Fibroblast of lung (primary cell): ENCODE measurements around the gene ELFN1.

Experiments used
- EZH2 ChIP-seq: IDR thresholded peaks from 2 replicates; pipeline ENCODE4 v1.5.1; 2012; ENCODE audit warnings: low read length, control low read depth, mild to moderate bottlenecking; ENCODE audit errors: missing control alignments
- TF ChIP-seq, protein P1 (sequence below), 2 donors: IDR thresholded peaks in 1 of 2; conservative IDR thresholded peaks in 1 of 2; 1 replicate in 1 of 2; 2 replicates in 1 of 2; pipeline ENCODE4 v1.5.1; 2011 to 2012; ENCODE audit warnings: low read length in 2 of 2, control low read depth in 1 of 2, inconsistent platforms in 1 of 2, low read depth in 1 of 2, mild to moderate bottlenecking in 1 of 2

DNA sequence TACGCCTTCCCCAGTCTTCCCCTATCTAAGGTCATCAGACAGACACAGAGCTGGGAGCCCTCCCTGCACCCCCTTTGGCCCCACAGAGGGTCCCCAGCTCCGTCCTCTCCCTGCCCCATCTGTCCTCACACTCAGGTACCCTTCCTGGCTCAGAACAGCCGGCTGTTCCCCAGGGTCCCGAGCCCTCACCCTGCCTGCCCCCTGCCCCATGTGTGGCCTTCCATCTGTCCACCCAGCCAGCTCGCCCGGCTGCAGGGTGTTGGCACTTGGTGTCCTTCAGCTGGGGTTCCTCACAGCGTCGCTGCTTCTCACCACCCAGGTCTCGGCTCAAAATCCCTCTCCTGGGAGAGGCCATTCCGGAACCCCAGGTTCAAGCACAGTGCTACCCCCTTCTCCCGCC, 28.9 kb upstream of the ELFN1 start:
- TF ChIP-seq, protein P1, sequence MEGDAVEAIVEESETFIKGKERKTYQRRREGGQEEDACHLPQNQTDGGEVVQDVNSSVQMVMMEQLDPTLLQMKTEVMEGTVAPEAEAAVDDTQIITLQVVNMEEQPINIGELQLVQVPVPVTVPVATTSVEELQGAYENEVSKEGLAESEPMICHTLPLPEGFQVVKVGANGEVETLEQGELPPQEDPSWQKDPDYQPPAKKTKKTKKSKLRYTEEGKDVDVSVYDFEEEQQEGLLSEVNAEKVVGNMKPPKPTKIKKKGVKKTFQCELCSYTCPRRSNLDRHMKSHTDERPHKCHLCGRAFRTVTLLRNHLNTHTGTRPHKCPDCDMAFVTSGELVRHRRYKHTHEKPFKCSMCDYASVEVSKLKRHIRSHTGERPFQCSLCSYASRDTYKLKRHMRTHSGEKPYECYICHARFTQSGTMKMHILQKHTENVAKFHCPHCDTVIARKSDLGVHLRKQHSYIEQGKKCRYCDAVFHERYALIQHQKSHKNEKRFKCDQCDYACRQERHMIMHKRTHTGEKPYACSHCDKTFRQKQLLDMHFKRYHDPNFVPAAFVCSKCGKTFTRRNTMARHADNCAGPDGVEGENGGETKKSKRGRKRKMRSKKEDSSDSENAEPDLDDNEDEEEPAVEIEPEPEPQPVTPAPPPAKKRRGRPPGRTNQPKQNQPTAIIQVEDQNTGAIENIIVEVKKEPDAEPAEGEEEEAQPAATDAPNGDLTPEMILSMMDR (conservative IDR thresholded peaks at IDR 0.05 in 1 of 2, IDR thresholded peaks at IDR 0.05 in 1 of 2; ENCODE audit: low read depth in 1 of 2, low read length in 2 of 2), result no peak
- TF ChIP-seq EZH2, result no peak
